ENCODE data around the gene MAD2L1BP. TPM values are rescaled to one million over a fixed set of nuclear protein-coding genes. Genes with fewer than 3 reads are reported as not detected.

MAD2L1BP gene
- total and polyA plus RNA-seq, 2 of the 13 experiments (the other 11 are each of a cell fraction or from before 2014, with no cell fraction given): 54.2 to 55.5 TPM

GRCh38 chr6:43687437-43688347, 52.1 kb downstream of the MAD2L1BP start, which contains the start of gene MRPS18A (continued):
- TF ChIP-seq PRPF4 (IDR thresholded peaks at IDR 0.05; ENCODE audit: low read depth, low read length, poor library complexity, severe bottlenecking): no peak
- TF ChIP-seq ZNF574 (CRISPR knock-in tag; IDR thresholded peaks at IDR 0.05): peak; percentile 90
- TF ChIP-seq ZNF138 (CRISPR knock-in tag; IDR thresholded peaks at IDR 0.05; ENCODE audit: low read depth): no peak
- peak; percentile 85 for TF ChIP-seq ZNF350 (CRISPR knock-in tag; IDR thresholded peaks at IDR 0.05; ENCODE audit: borderline replicate concordance, low read depth)
- no peak for TF ChIP-seq ZBTB14 (CRISPR knock-in tag; IDR thresholded peaks at IDR 0.05)
- TF ChIP-seq NR2F1 (CRISPR knock-in tag; IDR thresholded peaks at IDR 0.05): no peak
- no peak for TF ChIP-seq NFATC3 (CRISPR knock-in tag; IDR thresholded peaks at IDR 0.05)
- no peak for TF ChIP-seq EED (CRISPR knock-in tag; IDR thresholded peaks at IDR 0.05)
- TF ChIP-seq ZBTB25 (CRISPR knock-in tag; IDR thresholded peaks at IDR 0.05): peak; percentile 72
- no peak for TF ChIP-seq ADNP (CRISPR knock-in tag; IDR thresholded peaks at IDR 0.05)
- TF ChIP-seq ZFP37 (CRISPR knock-in tag; IDR thresholded peaks at IDR 0.05; ENCODE audit: borderline replicate concordance): peak; percentile 72; the same call in 1 of the 2 replicates
- peak; percentile 97 for TF ChIP-seq GATAD1 (CRISPR knock-in tag; IDR thresholded peaks at IDR 0.05)
- TF ChIP-seq ZNF878 (CRISPR knock-in tag; IDR thresholded peaks at IDR 0.05): peak; percentile 80
- peak; percentile 90 for TF ChIP-seq MXD4 (CRISPR knock-in tag; IDR thresholded peaks at IDR 0.05)
- no peak for TF ChIP-seq ZNF484 (CRISPR knock-in tag; IDR thresholded peaks at IDR 0.05; ENCODE audit: borderline replicate concordance, low read depth)
- TF ChIP-seq SIX4 (CRISPR knock-in tag; IDR thresholded peaks at IDR 0.05): 0 out of 2 replicates have a peak, but pooled peaks have one; percentile 33
- TF ChIP-seq NCOA2 (CRISPR knock-in tag; IDR thresholded peaks at IDR 0.05): peak; percentile 37; the same call in 1 of the 2 replicates
- TF ChIP-seq ZNF746 (CRISPR knock-in tag; IDR thresholded peaks at IDR 0.05): no peak
- 0 out of 2 replicates have a peak, but pooled peaks have one; percentile 54 for TF ChIP-seq ZNF749 (CRISPR knock-in tag; IDR thresholded peaks at IDR 0.05; ENCODE audit: borderline replicate concordance)
- TF ChIP-seq KLF11 (CRISPR knock-in tag; IDR thresholded peaks at IDR 0.05): peak; percentile 87; the same call in 1 of the 2 replicates
- TF ChIP-seq TOE1 (CRISPR knock-in tag; IDR thresholded peaks at IDR 0.05): no peak
- TF ChIP-seq, protein P1, sequence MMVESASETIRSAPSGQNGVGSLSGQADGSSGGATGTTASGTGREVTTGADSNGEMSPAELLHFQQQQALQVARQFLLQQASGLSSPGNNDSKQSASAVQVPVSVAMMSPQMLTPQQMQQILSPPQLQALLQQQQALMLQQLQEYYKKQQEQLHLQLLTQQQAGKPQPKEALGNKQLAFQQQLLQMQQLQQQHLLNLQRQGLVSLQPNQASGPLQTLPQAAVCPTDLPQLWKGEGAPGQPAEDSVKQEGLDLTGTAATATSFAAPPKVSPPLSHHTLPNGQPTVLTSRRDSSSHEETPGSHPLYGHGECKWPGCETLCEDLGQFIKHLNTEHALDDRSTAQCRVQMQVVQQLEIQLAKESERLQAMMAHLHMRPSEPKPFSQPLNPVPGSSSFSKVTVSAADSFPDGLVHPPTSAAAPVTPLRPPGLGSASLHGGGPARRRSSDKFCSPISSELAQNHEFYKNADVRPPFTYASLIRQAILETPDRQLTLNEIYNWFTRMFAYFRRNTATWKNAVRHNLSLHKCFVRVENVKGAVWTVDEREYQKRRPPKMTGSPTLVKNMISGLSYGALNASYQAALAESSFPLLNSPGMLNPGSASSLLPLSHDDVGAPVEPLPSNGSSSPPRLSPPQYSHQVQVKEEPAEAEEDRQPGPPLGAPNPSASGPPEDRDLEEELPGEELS (CRISPR knock-in tag; IDR thresholded peaks at IDR 0.05): peak; percentile 24; the same call in 1 of the 2 replicates
- TF ChIP-seq NFKB2 (CRISPR knock-in tag; IDR thresholded peaks at IDR 0.05; ENCODE audit: borderline replicate concordance): peak; percentile 73; the same call in 1 of the 2 replicates
